ENCODE results near the gene ABI1.
A peak's percentile ranks its signal among the peaks of the same experiment; 100 is the strongest.

ABI1 gene

DNA sequence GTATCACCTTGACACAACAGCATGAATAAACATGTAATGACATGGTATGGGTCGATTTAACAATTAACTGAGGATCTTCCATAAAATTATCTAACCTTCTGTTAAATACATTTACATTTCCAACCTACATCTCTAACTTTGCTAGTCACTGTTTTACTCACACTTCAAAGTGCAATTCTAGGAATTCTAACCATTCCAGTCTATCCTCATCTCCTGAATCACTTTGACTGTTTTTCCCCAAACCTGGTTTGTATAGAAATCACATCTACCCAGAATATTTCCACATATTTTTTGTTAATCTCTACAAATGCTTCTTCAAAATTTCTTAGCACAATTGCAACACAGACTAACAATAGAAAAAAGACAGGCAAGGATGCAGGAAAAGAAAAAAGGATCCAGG is 6.2 kb downstream of the ABI1 start:
- no peak for DNase-seq (ENCODE audit: low read depth)

DNA sequence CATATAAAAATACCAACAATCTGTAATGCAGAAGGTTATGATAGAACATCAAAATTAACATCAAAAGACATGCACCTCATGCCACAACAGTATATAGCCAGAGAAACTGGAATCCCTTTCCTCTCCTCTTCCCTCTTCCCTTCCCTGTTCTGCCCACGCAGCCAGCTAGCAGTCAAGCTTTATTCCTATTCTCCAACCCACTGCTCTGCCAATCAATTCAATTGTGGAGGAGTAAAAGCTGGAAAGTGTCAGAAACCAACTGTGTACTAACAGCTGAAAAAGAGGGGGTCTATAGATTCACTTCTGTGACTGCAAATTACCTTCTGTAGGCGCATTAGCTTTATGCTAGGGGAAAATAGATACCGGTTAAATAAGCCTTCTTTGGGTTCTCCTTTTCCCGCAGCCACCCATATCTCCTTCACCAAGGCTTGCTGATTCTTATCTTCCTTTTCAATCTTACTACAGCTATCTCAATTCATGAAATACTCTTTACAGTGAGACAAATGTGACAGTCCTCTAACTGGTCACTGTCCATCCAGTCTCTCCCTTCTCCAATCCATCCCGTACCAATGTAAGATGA is 16.3 kb downstream of the ABI1 start:
- DNase-seq (ENCODE audit: low read depth) = no peak

DNA sequence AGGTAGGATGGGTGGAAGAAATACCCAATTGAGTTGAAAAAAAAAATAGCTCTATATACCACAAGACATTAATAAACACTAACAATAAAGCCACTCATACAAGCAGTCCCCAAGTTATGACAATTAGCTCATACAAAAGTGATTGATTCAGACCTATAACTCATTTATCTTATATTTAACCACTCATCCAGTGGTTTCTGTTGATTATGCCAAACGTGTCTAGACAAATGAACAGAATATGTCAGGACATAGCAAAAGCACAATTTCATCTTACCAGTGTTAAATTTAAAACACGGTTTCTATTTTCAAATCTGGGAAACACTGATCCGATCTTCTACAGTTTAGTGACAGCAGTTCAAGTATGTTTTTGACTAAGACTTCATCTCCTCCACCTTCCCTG is 17.0 kb downstream of the ABI1 start:
- DNase-seq (ENCODE audit: low read depth) = no peak

DNA sequence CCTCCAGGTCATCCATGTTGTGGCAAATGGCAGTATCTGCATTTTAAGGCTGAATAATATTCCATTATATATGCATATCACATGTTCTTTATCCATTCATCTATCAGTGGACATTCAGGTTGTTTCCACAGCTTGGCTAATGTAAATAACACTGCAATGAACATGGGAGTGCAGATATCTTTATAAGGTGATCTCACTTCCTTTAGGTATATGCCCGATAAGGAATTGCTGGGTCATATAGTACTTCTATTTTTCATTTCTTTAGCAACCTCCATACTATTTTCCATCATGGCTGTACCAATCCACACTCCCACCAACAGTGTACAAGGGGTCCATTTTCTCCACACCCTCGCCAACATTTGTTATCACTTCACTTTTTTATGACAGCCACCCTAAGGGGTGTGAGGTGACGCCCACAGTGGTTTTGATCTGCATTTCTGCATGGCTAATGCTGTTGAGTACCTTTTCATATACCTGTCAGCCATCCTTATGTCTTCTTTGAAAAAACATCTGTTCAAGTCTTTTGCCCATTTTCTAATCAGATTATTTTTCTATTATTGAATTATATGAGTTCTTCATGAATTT is 18.9 kb downstream of the ABI1 start:
- DNase-seq (ENCODE audit: low read depth) = no peak

DNA sequence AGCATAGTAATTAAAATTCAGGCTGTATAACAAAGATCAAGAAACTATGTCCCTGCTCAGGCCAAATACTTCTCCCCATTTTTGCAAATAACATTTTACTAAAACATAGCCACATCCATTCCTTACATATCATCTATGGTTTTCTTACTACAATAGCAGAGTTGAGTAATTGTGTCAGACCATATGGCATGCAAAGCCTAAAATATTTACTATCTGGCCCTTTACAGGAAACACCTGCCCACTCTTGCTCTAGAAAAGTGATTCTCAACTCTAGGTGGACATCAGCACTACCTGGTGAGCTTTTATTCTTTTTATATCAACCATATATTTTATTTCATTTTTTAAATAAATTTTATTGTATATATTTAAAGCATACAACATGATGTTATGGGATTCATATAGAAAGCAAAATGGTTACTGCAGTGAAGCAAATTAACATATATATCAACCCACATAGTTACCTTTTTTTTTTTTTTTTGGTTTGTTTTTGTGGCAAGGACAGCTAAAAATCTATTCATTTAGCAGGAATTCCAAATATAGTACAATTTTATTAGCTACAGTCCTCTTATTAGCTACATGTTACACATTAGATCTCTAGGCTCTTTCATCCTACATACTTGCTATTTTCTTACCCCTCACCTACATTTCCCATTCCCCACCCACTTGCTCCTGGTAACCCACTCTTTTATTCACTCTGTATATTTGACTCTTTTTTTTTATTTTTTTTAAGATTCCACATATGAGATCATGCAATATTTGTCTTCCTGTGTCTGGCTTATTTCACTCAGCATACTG is 19.6 kb downstream of the ABI1 start:
- no peak for DNase-seq (ENCODE audit: low read depth)

DNA sequence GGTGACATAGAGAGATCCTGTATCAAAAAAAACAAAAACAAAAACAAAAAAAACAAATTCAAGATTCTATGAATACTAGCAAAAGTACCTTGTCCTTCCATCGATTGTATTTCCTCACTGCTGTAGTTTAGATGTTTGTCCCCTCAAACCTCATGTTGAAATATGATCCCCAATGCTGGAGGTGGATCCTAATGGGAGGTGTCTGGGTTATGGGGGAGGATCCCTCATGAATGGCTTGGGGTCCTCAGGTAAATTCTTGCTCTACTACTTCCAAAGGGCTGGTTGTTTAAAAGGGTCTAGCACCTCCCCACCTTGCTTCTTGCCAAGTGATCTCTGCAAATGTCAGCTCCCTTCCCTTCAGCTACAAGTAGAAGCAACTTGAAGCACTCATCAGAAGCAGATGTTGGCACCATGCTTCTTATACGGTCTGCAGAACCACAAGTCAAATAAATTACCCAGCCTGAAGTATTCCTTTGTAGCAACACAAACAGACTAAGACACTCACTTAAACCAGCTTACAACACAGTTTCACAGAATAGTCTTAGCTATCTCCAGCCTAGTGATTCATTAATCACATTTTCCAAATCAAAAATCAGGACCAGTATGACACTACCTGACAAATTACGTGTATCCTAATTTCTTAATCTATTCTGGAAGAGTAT is 20.7 kb downstream of the ABI1 start:
- peak; percentile 49 for DNase-seq (ENCODE audit: low read depth)

DNA sequence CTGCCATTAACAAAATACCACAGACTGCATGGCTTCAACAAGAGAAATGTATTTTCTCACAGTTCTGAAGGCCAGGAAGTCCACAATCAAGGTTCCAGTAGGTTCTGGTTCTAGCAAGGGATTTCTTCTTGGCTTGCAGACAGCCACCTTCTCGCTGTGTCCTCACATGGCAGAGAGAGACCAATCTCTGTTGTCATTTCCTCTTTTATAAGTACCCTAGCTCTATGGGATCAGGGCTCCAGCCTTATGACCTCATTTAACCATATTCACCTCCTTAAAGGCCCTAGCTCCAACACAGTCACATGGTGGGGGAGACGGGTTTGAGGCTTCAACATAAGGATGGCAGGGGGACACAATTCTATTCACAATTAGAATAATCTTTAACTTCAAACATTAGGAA is 23.6 kb downstream of the ABI1 start:
- no peak for DNase-seq (ENCODE audit: low read depth)

DNA sequence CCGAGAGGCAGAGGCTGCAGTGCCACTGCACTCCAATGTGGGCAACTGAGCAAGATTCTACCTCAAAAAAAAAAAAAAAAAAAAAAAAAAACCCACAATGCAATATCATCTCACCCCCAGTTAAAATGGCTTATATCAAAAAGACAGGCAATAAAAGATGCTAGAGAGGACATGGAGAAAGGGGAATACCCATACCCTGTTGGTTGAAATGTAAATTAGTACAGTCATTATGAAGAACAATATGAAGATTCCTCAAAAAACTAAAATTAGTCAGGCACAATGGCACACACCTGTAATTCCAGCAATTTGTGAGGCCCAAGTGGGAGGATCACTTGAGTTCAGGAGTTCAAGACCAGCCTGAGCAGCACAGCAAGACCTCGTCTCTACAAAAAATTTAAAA is 25.7 kb downstream of the ABI1 start:
- DNase-seq (ENCODE audit: low read depth) = no peak

DNA sequence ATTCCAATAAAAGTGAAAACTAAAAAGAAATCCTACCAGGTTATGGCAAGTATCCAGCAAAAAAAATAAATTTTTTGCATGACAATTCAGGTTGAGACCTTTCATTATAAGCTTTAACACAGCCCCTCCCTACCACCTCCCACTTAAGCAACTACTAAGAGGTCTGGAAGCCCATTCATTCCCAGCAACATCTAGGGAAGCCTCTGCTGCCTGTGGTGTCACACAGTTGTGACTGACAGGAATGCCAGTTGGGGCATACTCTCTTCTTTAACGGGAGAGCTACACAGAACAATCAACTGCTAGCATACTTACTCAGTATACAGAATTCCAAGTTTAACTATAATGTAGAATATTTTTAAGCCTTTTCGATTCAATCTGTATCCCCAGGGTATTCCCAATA is 27.8 kb downstream of the ABI1 start:
- DNase-seq (ENCODE audit: low read depth) = no peak

DNA sequence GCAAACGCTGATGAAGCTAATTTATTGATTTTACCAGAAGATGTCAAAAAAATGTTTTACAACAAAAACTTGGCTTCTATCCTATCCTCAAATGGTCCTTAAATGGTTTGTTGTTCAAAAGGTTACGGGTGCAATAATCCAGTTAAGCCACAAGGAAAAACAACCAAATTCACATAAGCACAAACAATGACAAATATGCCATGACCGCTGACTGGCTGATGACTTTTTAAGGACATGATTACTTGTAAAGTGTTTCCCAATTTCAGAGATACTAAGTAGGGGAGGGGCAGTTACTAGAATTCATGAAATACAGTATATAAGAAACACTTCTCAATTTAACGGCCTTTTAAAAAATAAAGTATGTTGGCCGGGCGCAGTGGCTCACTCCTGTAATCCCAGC is 28.8 kb downstream of the ABI1 start:
- no peak for DNase-seq (ENCODE audit: low read depth)

DNA sequence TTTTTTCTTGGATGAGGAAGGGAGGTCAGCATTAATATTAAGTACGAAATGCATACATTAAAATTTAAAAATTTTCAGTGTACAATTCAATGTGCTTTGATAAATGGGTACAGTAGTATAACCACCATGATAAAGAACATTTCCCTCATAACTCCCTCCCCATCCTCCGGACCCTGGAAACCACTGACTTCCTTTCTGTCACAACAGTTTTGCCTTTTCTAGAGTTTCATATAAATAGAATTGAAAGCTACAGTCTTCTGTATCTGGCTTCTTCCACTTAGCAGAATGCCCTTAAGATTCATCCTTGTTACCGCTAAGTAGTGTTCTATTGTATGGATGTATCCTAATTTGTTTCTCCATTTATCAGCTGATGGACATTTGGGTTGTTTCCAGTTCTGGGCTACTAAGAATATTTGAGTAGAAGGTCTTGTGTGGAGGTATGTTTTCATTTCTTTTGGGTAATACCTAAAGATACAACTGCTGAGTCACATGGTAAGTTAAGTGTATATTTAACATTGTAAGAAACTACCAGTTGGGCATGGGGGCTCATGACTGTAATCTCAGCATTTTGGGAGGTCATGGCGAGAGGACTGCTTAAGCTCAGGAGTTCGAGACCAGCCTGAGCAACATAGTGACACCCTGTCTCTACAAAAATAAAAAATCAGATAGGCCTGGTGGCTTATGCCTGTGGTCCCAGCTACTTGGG is 30.8 kb downstream of the ABI1 start:
- DNase-seq (ENCODE audit: low read depth) = no peak

DNA sequence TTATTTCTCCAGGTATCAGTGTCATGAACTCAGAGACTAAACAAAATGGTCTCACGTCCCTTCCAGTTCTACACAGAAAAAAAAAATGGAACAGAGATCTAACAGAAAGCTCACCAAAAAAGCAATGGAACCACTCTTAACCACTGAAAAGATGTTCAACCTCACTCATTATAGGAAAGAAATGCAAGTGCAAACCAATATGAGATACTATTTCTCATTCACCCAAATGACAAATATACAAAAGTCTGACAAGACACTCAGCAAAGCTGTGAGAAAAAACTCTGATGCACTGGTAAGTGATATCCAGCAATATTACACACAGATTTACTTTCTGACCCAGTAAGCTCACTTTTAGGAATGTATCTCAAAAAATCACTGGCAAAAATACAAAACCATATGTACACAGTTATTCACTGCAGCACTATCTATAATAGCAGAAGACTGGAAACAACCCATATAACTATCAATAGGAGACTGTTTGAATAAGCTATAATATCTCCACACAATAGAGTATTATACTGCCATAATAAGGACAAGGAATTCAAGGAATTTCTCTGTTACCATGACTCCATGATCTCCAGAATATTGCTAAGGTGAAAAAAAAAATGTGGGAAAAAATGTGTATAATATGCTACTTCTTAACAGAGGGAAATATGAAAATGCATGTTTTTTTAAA is 36.6 kb downstream of the ABI1 start:
- DNase-seq (ENCODE audit: low read depth) = no peak

DNA sequence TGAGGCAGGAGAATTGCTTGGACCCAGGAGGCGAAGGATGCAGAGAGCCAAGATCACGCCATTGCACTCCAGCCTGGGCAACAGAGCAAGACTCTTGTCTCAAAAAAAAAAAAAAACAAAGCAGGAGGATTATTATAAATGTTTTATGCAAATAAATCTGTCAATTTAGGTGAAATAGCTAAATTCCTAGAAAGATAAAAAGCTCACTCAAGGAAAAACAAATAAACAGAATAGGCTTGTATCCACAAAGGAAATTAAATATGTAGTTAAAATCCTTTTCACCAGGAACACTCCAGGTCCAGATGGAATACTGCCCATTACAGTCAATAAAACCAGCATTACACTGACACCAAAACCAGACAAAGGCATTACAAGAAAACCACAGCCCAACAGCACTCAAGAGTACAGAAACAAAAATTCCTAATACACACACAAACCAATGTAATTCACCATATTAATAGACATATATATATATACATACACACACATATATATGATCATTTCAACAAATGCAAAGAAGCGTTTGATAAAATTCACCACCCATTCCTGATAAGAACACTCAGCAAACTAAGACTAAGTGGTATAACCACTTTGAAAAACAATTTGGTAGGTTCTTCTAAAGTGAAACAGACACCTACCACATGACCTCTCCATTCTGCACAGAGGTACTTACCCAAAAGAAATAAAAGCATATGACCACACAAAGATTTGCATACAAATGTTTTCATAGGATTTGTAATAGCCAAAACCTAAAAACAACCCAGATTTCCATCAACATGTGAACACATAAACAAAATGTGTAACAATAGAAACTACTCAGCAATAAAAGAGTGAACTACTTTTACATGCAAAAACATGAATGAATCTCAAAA is 38.8 kb downstream of the ABI1 start:
- no peak for DNase-seq (ENCODE audit: low read depth)

DNA sequence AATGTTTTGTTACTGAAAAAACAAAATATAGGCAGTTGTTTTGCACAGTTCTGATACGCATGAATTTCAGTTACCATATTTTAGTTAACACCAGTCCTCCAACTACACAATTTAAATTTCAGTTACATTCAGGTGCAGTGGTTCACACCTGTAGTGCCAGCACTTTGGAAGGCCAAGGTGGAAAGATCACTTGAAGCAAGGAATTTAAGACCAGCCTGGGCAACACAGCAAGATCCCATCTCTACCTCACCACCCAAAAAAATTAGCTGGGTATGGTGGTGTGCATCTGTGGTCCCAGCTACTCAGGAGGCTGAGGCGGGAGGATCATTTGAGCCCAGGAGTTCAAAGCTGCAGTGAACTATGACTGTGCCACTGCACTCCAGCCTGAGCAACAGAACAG is 45.3 kb downstream of the ABI1 start:
- DNase-seq (ENCODE audit: low read depth) = no peak

DNA sequence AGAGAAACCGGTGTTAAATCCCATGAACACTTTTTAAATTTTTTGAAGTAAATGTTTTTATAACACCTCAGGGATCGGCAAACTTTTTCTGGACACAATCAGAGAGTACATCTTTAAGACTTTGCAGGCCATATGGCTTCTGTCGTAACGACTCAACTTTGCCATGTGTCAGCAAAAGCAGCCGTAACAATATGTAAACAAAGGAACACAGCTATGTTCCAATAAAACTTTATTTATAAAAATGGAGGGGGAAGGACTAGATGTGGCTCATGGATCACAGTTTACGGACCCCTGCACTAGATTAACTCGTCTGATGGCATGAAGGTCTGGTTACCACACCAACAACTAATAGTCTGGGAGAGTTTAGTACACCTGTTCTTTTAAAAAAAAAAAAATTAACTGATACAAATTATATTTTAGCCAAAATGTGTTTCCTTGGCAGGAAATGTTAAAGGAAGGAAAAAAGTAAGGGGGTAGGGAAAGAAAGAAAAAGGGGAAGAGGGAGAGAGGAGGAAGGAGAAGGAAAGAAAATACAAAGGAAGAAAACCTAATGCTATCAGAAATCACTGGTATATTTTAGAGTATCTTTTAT is 50.2 kb downstream of the ABI1 start:
- DNase-seq (ENCODE audit: low read depth) = no peak

DNA sequence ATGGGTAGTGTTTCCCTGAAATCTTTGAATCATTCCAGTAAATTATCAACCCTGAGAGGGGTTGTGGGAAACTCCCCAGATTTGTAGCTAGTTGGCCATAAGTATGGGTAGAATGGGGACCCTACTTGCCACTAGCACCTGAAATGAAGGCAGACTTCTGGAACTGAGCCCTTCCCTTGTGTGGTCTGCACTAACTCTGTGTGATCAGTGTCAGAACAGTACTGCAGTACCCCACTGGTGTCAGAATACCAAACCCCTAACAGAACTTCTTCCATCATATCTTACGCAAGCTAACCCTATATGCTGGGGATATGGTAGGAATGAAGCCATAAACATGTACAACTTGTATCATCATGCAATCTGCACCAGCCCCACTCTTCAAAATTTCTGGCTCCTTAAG is 50.8 kb downstream of the ABI1 start:
- no peak for DNase-seq (ENCODE audit: low read depth)

DNA sequence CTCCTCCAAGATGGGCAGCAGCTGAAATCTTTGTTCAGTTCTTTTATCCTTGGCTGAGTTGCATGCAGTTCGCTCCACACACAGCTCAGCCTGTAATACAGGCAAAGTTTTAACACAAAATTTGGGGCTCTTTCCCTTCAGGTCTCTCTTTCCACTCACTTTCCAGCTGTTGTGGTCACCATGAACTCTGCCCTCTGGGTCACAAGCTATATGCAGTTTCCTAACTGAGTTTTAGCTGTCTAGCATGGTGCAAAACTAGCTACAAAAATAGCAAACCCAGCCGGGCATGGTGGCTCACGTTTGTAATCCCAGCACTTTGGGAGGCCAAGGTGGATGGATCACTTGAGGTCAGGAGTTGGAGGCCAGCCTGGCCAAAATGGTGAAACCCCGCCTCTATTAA is 53.2 kb downstream of the ABI1 start:
- DNase-seq (ENCODE audit: low read depth) = no peak

DNA sequence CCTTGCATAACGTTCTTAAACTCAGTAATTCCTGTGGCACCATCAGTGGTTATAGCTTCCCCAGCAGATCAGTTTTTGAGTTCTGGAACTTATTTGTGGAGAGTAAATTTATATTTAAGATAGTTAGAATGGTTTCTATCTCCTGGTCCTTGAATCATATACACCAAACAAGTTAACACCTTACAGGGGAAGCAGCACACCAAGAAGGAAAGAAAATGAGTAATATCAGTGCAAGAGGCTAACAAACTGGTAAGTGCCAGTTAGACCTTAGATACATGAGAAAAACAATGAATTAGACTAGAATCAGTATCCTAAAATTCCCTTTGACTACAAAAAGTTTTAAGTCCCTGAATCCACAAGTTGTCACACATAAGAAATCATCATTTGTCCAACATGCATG is 54.2 kb downstream of the ABI1 start:
- no peak for DNase-seq (ENCODE audit: low read depth)

DNA sequence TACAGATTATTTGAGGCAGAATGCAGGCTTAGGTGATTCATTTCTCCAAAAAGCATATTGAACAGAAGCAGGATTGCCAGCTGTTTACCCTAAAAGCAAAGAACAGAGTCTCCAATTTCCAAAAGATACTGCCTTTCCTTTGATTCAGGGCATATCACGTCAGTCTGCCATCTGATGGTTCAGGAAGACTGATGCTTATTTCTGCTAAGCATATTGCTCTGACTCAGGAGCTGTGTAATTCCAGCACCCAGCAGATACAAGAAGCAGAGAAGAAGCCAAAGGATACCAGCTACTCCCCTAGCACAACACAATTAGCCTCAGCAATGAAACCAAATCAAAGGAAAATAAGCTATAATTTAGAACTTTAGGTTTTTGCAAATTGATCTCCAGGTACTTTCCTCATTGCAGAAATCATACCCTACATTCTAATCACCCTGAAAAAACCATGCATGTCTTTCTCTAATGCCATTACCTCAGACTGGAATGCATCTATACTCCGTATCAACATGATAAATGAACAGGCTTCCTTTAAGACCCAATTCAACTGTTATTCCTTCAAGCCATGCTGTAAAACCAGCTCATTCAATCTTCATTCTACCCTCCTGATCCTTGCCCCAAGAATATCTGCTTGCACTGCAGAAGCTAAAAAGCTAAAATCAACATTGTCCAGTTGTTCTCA is 55.1 kb downstream of the ABI1 start:
- peak; percentile 66 for DNase-seq (ENCODE audit: low read depth)
